HCT116 (cell line): ENCODE data around the gene EPB41L5. TPM values are rescaled to one million over a fixed set of nuclear protein-coding genes. Genes with fewer than 3 reads are reported as not detected.

Experiments used
- ATAC-seq: fragments of 200-7000 bp; cut with Tn5 transposase; 2 replicates; pipeline ENCODE4 v1.9.1; 2020; ENCODE audit warnings: mild to moderate bottlenecking, moderate library complexity
- BruUV-seq: library from RNA; stranded (reverse); fragments of 400-500 nt; replicated peaks from 2 replicates; lab custom pipeline; 2021; lab: Mats Ljungman, UMichigan
- CTCF ChIA-PET: fragments of 300-600 bp; sonication (Branson Sonifier 250); formaldehyde crosslinking; loops from one replicate; lab custom pipeline; 2021; ENCODE audit warnings: antibody characterized with exemption; lab: Charles Lee
- POLR2A ChIA-PET: fragments of 300-600, 350-600 bp; sonication (Branson Sonifier 250); formaldehyde crosslinking; loops from one replicate; lab custom pipeline; 2021; ENCODE audit warnings: antibody characterized with exemption; lab: Charles Lee
- RAD21 ChIA-PET, 2 experiments: fragments of 300-600 bp; sonication (Branson Sonifier 250); formaldehyde crosslinking; loops; one replicate each; lab custom pipeline; 2023; ENCODE audit warnings: low total read pairs in 2 of 2; ENCODE audit not compliant: uncharacterized antibody in 2 of 2, unreplicated experiment in 2 of 2, low non-redundant PET in 1 of 2; lab: Charles Lee
- DNase-seq: peaks from one replicate; pipeline ENCODE4 v3.0.0-alpha.2; 2010; ENCODE audit warnings: low read depth, low spot score
- H2AFZ ChIP-seq: fragments of 200-600 bp; shearing (Covaris generic), sonication (generic); 2 replicates; pipeline ENCODE4 v1.6.1; 2017; ENCODE audit warnings: low read depth, mixed run types, mixed read lengths, antibody characterized with exemption, low read length; ENCODE audit not compliant: poor library complexity, severe bottlenecking
- H3K27ac ChIP-seq: 2 replicates; pipeline ENCODE4 v1.5.1; 2012; ENCODE audit warnings: low read depth, low read length
- H3K27me3 ChIP-seq: fragments of 200-600 bp; sonication (generic); 2 replicates; pipeline ENCODE4 v1.6.1; 2016; ENCODE audit warnings: mixed run types, low read length, mixed read lengths; ENCODE audit not compliant: insufficient read depth
- H3K36me3 ChIP-seq, 2 experiments: fragments of 200-500 bp in 1 of 2; fragments of 200-600 bp in 1 of 2; sonication (Bioruptor generic) in 1 of 2; sonication (generic) in 1 of 2; 2 replicates each; pipeline versions ENCODE4 v1.5.1 to v1.6.1; 2014 to 2016; ENCODE audit warnings: low read length in 2 of 2, inconsistent platforms in 1 of 2, mixed read lengths in 1 of 2, mixed run types in 1 of 2; ENCODE audit not compliant: insufficient read depth in 2 of 2, control insufficient read depth in 1 of 2
- H3K4me1 ChIP-seq, 2 experiments: fragments of 200-600 bp in 1 of 2; sonication (generic) in 1 of 2; 2 replicates each; pipeline versions ENCODE4 v1.5.1 to v1.6.1; 2012 to 2017; ENCODE audit warnings: low read length in 2 of 2, inconsistent platforms in 1 of 2, mild to moderate bottlenecking in 1 of 2, mixed read lengths in 1 of 2, mixed run types in 1 of 2, moderate library complexity in 1 of 2; ENCODE audit not compliant: insufficient read depth in 2 of 2, control insufficient read depth in 1 of 2
- H3K4me2 ChIP-seq: fragments of 200-600 bp; sonication (generic); 2 replicates; pipeline ENCODE4 v1.6.1; 2017; ENCODE audit warnings: mixed run types, low read length, mixed read lengths
- H3K4me3 ChIP-seq, 2 experiments: fragments of 200-600 bp in 1 of 2; sonication (generic) in 1 of 2; replicated peaks in 1 of 2; 2 replicates each; pipeline ENCODE4 v1.5.1; 2011 to 2016; ENCODE audit warnings: low read length in 2 of 2, control low read depth in 1 of 2, low read depth in 1 of 2, mild to moderate bottlenecking in 1 of 2, mixed read lengths in 1 of 2, mixed run types in 1 of 2
- H3K79me2 ChIP-seq: fragments of 200-600 bp; sonication (generic); 2 replicates; pipeline ENCODE4 v1.6.1; 2017; ENCODE audit warnings: mild to moderate bottlenecking, mixed run types, low read length, moderate library complexity, mixed read lengths; ENCODE audit not compliant: insufficient read depth
- H3K9ac ChIP-seq: fragments of 200-600 bp; sonication (generic); 2 replicates; pipeline ENCODE4 v1.6.1; 2016; ENCODE audit warnings: low read length, mixed read lengths
- H3K9me2 ChIP-seq: fragments of 200-600 bp; sonication (generic), shearing (Covaris generic); 2 replicates; pipeline ENCODE4 v1.6.1; 2017; ENCODE audit warnings: mixed run types, mild to moderate bottlenecking, moderate library complexity; ENCODE audit not compliant: insufficient read depth
- H3K9me3 ChIP-seq, 2 experiments: fragments of 200-500 bp in 1 of 2; fragments of 200-600 bp in 1 of 2; sonication (Bioruptor generic) in 1 of 2; sonication (generic) in 1 of 2; 2 replicates each; pipeline ENCODE4 v1.6.1; 2014 to 2017; ENCODE audit warnings: low read length in 2 of 2, mixed read lengths in 2 of 2, inconsistent platforms in 1 of 2, low read depth in 1 of 2, mild to moderate bottlenecking in 1 of 2, mixed run types in 1 of 2, moderate library complexity in 1 of 2; ENCODE audit not compliant: control insufficient read depth in 1 of 2, insufficient read depth in 1 of 2
- H4K20me1 ChIP-seq: fragments of 200-600 bp; sonication (generic), shearing (Covaris generic); 2 replicates; pipeline ENCODE4 v1.6.1; 2017; ENCODE audit warnings: mixed run types, mild to moderate bottlenecking, moderate library complexity; ENCODE audit not compliant: insufficient read depth
- ELF1 ChIP-seq: IDR thresholded peaks from 2 replicates; pipeline ENCODE4 v1.6.1; 2012; ENCODE audit warnings: low read depth, borderline replicate concordance
- EZH2 ChIP-seq: fragments of 200-600 bp; sonication (generic); IDR thresholded peaks from 2 replicates; pipeline ENCODE4 v1.6.1; 2017; ENCODE audit warnings: antibody characterized with exemption, mixed run types
- POLR2AphosphoS5 ChIP-seq: IDR thresholded peaks from 2 replicates; pipeline ENCODE4 v1.6.1; 2011; ENCODE audit warnings: mild to moderate bottlenecking, low read depth, low read length, moderate library complexity
- TCF7L2 ChIP-seq: IDR thresholded peaks from 2 replicates; pipeline ENCODE4 v1.7.0; 2011; ENCODE audit warnings: borderline replicate concordance, inconsistent platforms; ENCODE audit not compliant: insufficient read depth, insufficient read length; ENCODE audit errors: extremely low read depth
- YY1 ChIP-seq: IDR thresholded peaks from 2 replicates; pipeline ENCODE4 v1.6.1; 2011; ENCODE audit warnings: low read length, low read depth, moderate library complexity, mild to moderate bottlenecking; ENCODE audit not compliant: insufficient replicate concordance; ENCODE audit errors: extremely low read depth
- intact Hi-C: fragments of 100-400 bp; cut with micrococcal nuclease; formaldehyde crosslinking; loops from 2 replicates; pipeline ENCODE4 v1.10.0; 2022
- total RNA-seq: library from RNA; stranded (reverse); gene quantifications from one replicate; pipeline ENCODE4 v1.2.1, GENCODE V29; 2021; ENCODE audit not compliant: unreplicated experiment
- TF ChIP-seq, protein P1 (sequence below): IDR thresholded peaks from 2 replicates; pipeline ENCODE4 v1.6.1; 2012; ENCODE audit warnings: low read depth

The EPB41L5 gene
- total RNA-seq, 1 experiment from 2014 or later: 14.7 TPM

DNA sequence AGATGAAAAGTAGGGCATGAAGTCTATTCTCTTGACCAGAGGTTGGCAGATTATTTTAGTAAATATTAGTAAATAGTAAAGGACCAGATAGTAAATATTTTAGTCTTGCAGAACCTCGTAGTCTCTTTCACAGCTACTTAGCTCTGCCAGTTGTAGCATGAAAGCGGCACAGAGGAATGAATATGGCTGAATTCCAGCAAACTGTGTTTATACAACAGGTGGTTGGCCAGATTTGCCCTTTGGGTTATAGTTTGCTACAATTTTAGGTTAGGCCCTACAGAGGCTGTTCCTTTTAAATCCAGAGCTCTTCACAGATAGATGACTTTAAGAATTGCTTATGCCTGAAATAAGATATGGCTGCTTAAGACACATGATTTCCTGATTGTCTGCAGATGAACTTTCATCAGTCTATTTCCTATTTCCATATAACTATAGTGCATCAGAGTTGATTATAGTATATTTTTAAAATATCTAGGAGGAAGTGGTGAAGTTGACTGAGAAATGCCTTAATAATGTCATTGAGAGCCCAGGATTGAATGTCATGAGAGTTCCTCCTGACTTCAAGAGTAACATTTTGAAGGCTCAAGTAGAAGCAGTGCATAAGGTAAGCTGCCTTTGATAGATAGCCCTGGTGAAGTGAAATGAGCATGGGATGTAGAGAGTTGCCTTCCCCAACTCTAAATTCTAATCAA lies 129.8 kb downstream of the EPB41L5 start:
- CTCF ChIA-PET: no interaction called here
- no peaks in the 10 kb centered on the region for H3K79me2 ChIP-seq
- H3K27ac ChIP-seq: no peak overlapping the region
- TF ChIP-seq ELF1: no peak
- TF ChIP-seq, protein P1, sequence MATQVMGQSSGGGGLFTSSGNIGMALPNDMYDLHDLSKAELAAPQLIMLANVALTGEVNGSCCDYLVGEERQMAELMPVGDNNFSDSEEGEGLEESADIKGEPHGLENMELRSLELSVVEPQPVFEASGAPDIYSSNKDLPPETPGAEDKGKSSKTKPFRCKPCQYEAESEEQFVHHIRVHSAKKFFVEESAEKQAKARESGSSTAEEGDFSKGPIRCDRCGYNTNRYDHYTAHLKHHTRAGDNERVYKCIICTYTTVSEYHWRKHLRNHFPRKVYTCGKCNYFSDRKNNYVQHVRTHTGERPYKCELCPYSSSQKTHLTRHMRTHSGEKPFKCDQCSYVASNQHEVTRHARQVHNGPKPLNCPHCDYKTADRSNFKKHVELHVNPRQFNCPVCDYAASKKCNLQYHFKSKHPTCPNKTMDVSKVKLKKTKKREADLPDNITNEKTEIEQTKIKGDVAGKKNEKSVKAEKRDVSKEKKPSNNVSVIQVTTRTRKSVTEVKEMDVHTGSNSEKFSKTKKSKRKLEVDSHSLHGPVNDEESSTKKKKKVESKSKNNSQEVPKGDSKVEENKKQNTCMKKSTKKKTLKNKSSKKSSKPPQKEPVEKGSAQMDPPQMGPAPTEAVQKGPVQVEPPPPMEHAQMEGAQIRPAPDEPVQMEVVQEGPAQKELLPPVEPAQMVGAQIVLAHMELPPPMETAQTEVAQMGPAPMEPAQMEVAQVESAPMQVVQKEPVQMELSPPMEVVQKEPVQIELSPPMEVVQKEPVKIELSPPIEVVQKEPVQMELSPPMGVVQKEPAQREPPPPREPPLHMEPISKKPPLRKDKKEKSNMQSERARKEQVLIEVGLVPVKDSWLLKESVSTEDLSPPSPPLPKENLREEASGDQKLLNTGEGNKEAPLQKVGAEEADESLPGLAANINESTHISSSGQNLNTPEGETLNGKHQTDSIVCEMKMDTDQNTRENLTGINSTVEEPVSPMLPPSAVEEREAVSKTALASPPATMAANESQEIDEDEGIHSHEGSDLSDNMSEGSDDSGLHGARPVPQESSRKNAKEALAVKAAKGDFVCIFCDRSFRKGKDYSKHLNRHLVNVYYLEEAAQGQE: no peak
- TF ChIP-seq POLR2AphosphoS5: no peak
- TF ChIP-seq EZH2: no peak
- TF ChIP-seq YY1: no peak
- TF ChIP-seq TCF7L2: no peak
- RAD21 ChIA-PET: no interaction called here
- H3K9ac ChIP-seq: no peak overlapping the region
- POLR2A ChIA-PET: interaction anchor here (0.6 kb wide), 1 partner anchor 12 kb away, joined by 4 read pairs; no protein-coding TSS in a partner anchor
- no peaks in the 10 kb centered on the region for H3K36me3 ChIP-seq
- no peak for DNase-seq
- no peaks in the 10 kb centered on the region for H3K27me3 ChIP-seq
- H2AFZ ChIP-seq: no peak overlapping the region
- BruUV-seq: no TSS peak
- H3K4me3 ChIP-seq: no peak overlapping the region
- H4K20me1 ChIP-seq: no peaks in the 10 kb centered on the region
- H3K4me2 ChIP-seq: no peak overlapping the region
- H3K4me1 ChIP-seq: no peaks in the 10 kb centered on the region
- H3K9me2 ChIP-seq: no peaks in the 10 kb centered on the region
- ATAC-seq: no peak
- intact Hi-C loops: no loop called here
- H3K9me3 ChIP-seq: no peaks in the 10 kb centered on the region
